Sigmoid colon (tissue), 7 donors: ENCODE results near the gene OR2F1. TPM values are rescaled to one million over a fixed set of nuclear protein-coding genes. Genes with fewer than 3 reads are reported as not detected.

Experiments used
- DNase-seq: peaks from one replicate; pipeline ENCODE4 v3.0.0-alpha.2; 2019
- H3K27ac ChIP-seq, 4 donors: fragments of 200-600 bp; sonication (generic); one replicate each; pipeline ENCODE4 v1.5.1; 2016 to 2019; ENCODE audit warnings: mild to moderate bottlenecking in 1 of 4
- H3K27me3 ChIP-seq, 3 donors: fragments of 200-600 bp; sonication (generic); one replicate each; pipeline ENCODE4 v1.5.1; 2019; ENCODE audit warnings: mild to moderate bottlenecking in 1 of 3
- H3K36me3 ChIP-seq, 4 donors: fragments of 200-600 bp; sonication (generic); one replicate each; pipeline ENCODE4 v1.5.1; 2016 to 2019
- H3K4me1 ChIP-seq, 4 donors: fragments of 200-600 bp; sonication (generic); one replicate each; pipeline ENCODE4 v1.5.1; 2017 to 2019
- H3K4me3 ChIP-seq, 4 donors: fragments of 200-600 bp; sonication (generic); one replicate each; pipeline ENCODE4 v1.5.1; 2017 to 2019; ENCODE audit warnings: mild to moderate bottlenecking in 2 of 4, moderate library complexity in 1 of 4
- H3K9me3 ChIP-seq, 4 donors: fragments of 200-600 bp in 3 of 4; sonication (generic) in 3 of 4; one replicate each; pipeline versions ENCODE4 v1.5.1 to v1.6.1; 2013 to 2019
- CTCF ChIP-seq, 4 experiments: fragments of 450-650 bp in 3 of 4; fragments of 200-600 bp in 1 of 4; IDR thresholded peaks; one replicate each; pipeline ENCODE4 v1.5.1; 2016 to 2019; ENCODE audit warnings: antibody characterized with exemption in 4 of 4, mild to moderate bottlenecking in 3 of 4, moderate library complexity in 2 of 4
- EP300 ChIP-seq, 4 donors: sonication (generic); formaldehyde crosslinking; IDR thresholded peaks; one replicate each; pipeline ENCODE4 v1.6.1; 2017; ENCODE audit warnings: antibody characterized with exemption in 4 of 4
- POLR2A ChIP-seq, 2 donors: fragments of 450-650 bp; IDR thresholded peaks; one replicate each; pipeline ENCODE4 v1.6.1; 2016; ENCODE audit warnings: antibody characterized with exemption in 2 of 2, mild to moderate bottlenecking in 2 of 2, moderate library complexity in 2 of 2
- POLR2AphosphoS5 ChIP-seq, 4 donors: sonication (generic); formaldehyde crosslinking; IDR thresholded peaks; one replicate each; pipeline ENCODE4 v1.6.1; 2017; ENCODE audit warnings: antibody characterized with exemption in 4 of 4
- WGBS, 2 donors: extraction: QIAGEN DNeasy Blood & Tissue Kit; methylation state at CpG; one replicate each; pipeline ENCODE4 v1.1.7; 2013; 5-methylcytosine and 5-hydroxymethylcytosine counted together
- intact Hi-C: fragments of 100-400 bp; cut with DNase I; formaldehyde crosslinking; loops from one replicate; pipeline ENCODE4 v1.15.1; 2023
- polyA plus RNA-seq, 3 donors: library from polyadenylated mRNA; stranded (reverse); fragments of 200-250 nt; gene quantifications; one replicate each; pipeline ENCODE4 v1.2.3, GENCODE V29; 2013
- total RNA-seq, 4 donors: library from RNA; depleted of rRNA; stranded (reverse); fragments of >200 nt; gene quantifications; one replicate each; pipeline ENCODE4 v1.1.0, GENCODE V29; 2016
- donor health status: healthy with polysubstance abuse.
- donor health status: Bipolar disorder and iron deficiency.
- donor health status: healthy.

OR2F1 gene
- total and polyA plus RNA-seq, 7 donors, result not detected

GRCh38 chr7:143914938-143915652, 39.5 kb upstream of the OR2F1 start:
- no peak overlapping the region for H3K4me3 ChIP-seq
- no peaks in the 10 kb centered on the region for H3K27me3 ChIP-seq
- no peaks in the 10 kb centered on the region for H3K36me3 ChIP-seq
- no peak overlapping the region for H3K27ac ChIP-seq
- TF ChIP-seq EP300 (IDR thresholded peaks at IDR 0.05), result no peak
- TF ChIP-seq CTCF (IDR thresholded peaks at IDR 0.05), result no peak
- TF ChIP-seq POLR2AphosphoS5 (IDR thresholded peaks at IDR 0.05), result no peak
- TF ChIP-seq POLR2A (IDR thresholded peaks at IDR 0.05), result no peak
- no peaks in the 10 kb centered on the region for H3K4me1 ChIP-seq
- no peaks in the 10 kb centered on the region for H3K9me3 ChIP-seq
- intact Hi-C loops, result no loop called here
- WGBS, 2 donors, result 74 to 75% methylated on average over 7 of the region's 7 CpGs
- no peak for DNase-seq

DNA sequence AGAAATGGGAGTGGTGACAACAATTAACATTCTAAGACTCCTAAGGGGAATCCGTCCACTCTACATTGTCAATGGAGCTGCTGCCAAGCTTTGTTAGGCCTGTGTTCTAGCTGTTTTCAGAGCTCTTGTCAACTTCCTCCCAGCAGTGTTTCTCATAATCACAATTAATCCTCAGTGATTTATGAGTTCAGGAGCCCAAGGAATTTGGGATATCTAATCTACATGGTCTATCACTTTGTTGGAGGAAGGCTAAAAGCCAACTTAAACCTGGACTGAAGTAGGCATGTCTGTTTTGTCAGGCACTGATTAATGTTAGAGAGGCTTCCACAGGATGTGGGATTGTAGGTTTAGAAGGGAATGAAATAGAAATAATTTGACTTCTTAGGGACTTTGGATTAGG, 29.8 kb upstream of the OR2F1 start:
- TF ChIP-seq POLR2A (IDR thresholded peaks at IDR 0.05) (no peak), CTCF (IDR thresholded peaks at IDR 0.05) (no peak), POLR2AphosphoS5 (IDR thresholded peaks at IDR 0.05) (no peak), EP300 (IDR thresholded peaks at IDR 0.05) (no peak)
- 77 to 87% methylated on average over 1 of the region's 1 CpG for WGBS, 2 donors
- intact Hi-C loops, result no loop called here
- Histone ChIP-seq H3K36me3 (no peaks in the 10 kb centered on the region), H3K27ac (no peak overlapping the region), H3K4me1 (no peaks in the 10 kb centered on the region), H3K27me3 (no peaks in the 10 kb centered on the region), H3K9me3 (no peaks in the 10 kb centered on the region), H3K4me3 (no peak overlapping the region)
- no peak for DNase-seq

GRCh38 chr7:143929224-143929920, 25.3 kb upstream of the OR2F1 start:
- WGBS, 2 donors, result 96% methylated on average over 1 of the region's 1 CpG
- no peaks in the 10 kb centered on the region for H3K4me1 ChIP-seq
- H3K4me3 ChIP-seq, result no peak overlapping the region
- no peaks in the 10 kb centered on the region for H3K36me3 ChIP-seq
- intact Hi-C loops, result no loop called here
- H3K9me3 ChIP-seq, result no peaks in the 10 kb centered on the region
- no peak for TF ChIP-seq CTCF (IDR thresholded peaks at IDR 0.05)
- no peak for TF ChIP-seq POLR2AphosphoS5 (IDR thresholded peaks at IDR 0.05)
- no peak for TF ChIP-seq POLR2A (IDR thresholded peaks at IDR 0.05)
- no peak for TF ChIP-seq EP300 (IDR thresholded peaks at IDR 0.05)
- H3K27ac ChIP-seq, result no peak overlapping the region
- no peaks in the 10 kb centered on the region for H3K27me3 ChIP-seq
- no peak for DNase-seq

DNA sequence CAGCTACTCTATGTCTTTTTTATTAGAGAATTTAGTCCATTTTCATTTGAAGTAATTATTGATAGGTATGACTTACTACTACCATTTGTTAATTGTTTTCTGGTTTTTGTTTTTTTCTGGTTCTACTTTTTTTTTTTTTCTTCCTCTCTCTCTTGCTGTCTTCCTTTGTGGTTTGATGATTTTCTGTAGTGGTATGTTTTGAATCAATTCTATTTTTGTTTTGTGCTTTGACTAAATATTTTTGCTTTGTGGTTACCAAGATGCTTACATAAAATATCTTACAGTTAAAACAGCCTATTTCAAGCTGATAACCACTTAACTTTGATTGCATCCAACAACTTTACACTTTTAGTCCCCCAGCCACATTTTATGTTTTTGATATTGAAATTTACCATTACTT, 22.9 kb upstream of the OR2F1 start:
- intact Hi-C loops, result no loop called here
- no peaks in the 10 kb centered on the region for H3K27me3 ChIP-seq

More for the DNA sequence above, 22.9 kb upstream of the OR2F1 start:
- no peak for TF ChIP-seq POLR2AphosphoS5 (IDR thresholded peaks at IDR 0.05)
- no peak for TF ChIP-seq EP300 (IDR thresholded peaks at IDR 0.05)
- no peak for TF ChIP-seq CTCF (IDR thresholded peaks at IDR 0.05)
- TF ChIP-seq POLR2A (IDR thresholded peaks at IDR 0.05), result no peak
- H3K36me3 ChIP-seq, result no peaks in the 10 kb centered on the region
- peaks cover 0 to 20% (median 12%) of the 10 kb centered on the region in 4 donors for H3K4me1 ChIP-seq
- DNase-seq, result no peak
- no peak overlapping the region for H3K27ac ChIP-seq
- H3K4me3 ChIP-seq, result no peak overlapping the region
- no peaks in the 10 kb centered on the region for H3K9me3 ChIP-seq
